ENCODE measurements around the gene RPL36.

DNA sequence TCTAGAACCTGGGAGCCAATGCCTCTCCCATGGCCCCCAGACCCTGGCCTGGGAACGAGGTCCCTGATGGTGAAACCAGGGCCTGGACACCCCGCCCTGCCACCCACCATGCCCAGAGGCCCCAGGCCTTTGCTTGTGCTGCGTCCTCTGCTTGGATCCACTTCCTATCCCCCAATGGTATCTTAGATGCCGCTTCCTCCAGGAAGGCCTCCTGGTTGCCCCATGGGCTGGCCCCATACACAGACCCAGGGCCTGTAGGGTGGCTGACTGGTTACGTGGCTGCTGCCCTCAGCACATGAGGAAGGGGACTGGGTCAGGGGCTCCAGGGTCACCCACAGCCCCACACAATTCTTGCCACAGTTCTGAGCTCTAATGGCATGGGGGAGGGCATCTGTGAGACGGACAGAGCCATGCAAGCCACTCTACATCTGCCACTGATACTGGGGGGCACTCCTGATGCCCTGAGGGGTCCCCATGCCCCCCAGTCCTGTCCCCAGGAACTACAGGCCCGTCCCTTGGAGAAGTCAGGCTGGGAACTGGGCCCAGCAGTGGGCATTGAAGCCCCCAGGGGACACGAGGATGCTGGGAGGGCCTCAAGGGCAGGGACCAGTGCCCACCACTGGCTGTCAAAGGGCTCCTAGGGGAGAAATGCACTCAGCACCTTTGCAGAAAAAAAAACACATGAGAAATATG, 5.0 kb downstream of the RPL36 start:
- TF ChIP-seq, protein P1, sequence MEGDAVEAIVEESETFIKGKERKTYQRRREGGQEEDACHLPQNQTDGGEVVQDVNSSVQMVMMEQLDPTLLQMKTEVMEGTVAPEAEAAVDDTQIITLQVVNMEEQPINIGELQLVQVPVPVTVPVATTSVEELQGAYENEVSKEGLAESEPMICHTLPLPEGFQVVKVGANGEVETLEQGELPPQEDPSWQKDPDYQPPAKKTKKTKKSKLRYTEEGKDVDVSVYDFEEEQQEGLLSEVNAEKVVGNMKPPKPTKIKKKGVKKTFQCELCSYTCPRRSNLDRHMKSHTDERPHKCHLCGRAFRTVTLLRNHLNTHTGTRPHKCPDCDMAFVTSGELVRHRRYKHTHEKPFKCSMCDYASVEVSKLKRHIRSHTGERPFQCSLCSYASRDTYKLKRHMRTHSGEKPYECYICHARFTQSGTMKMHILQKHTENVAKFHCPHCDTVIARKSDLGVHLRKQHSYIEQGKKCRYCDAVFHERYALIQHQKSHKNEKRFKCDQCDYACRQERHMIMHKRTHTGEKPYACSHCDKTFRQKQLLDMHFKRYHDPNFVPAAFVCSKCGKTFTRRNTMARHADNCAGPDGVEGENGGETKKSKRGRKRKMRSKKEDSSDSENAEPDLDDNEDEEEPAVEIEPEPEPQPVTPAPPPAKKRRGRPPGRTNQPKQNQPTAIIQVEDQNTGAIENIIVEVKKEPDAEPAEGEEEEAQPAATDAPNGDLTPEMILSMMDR (IDR thresholded peaks at IDR 0.05 in 4 of 5, conservative IDR thresholded peaks at IDR 0.05 in 1 of 5) = no peak
- TF ChIP-seq POLR2A (IDR thresholded peaks at IDR 0.05) = no peak

Measured in gastrocnemius medialis (tissue), 4 donors.